Lung (tissue), 12 donors: ENCODE measurements around the gene MINDY4B. TPM values are rescaled to one million over a fixed set of nuclear protein-coding genes. Genes with fewer than 3 reads are reported as not detected.

Source experiments
- ATAC-seq: fragments of 200-7000 bp; cut with Tn5 transposase; one replicate; pipeline ENCODE4 v1.9.1; 2020; ENCODE audit warnings: moderate number of reproducible peaks; ENCODE audit not compliant: insufficient read depth, low FRiP score
- DNase-seq, 3 donors: peaks; one replicate each; pipeline ENCODE4 v3.0.0-alpha.2; 2013 to 2017
- H3K27ac ChIP-seq, 2 donors: one replicate each; pipeline ENCODE4 v1.5.1; 2013; ENCODE audit warnings: mild to moderate bottlenecking in 2 of 2, moderate library complexity in 2 of 2, control low read depth in 1 of 2, inconsistent platforms in 1 of 2, low read depth in 1 of 2, low read length in 1 of 2
- H3K27me3 ChIP-seq, 3 donors: one replicate each; pipeline ENCODE4 v1.5.1; 2013; ENCODE audit warnings: low read length in 2 of 3; ENCODE audit not compliant: control insufficient read depth in 3 of 3, insufficient read depth in 3 of 3
- H3K36me3 ChIP-seq, 4 donors: one replicate each; pipeline ENCODE4 v1.5.1; 2013; ENCODE audit warnings: low read length in 4 of 4, mild to moderate bottlenecking in 1 of 4, moderate library complexity in 1 of 4; ENCODE audit not compliant: control insufficient read depth in 4 of 4, insufficient read depth in 4 of 4
- H3K4me1 ChIP-seq, 5 donors: one replicate each; pipeline ENCODE4 v1.5.1; 2013; ENCODE audit warnings: low read length in 5 of 5, mild to moderate bottlenecking in 2 of 5, moderate library complexity in 1 of 5; ENCODE audit not compliant: control insufficient read depth in 5 of 5, insufficient read depth in 5 of 5
- H3K4me3 ChIP-seq: one replicate; pipeline ENCODE4 v1.5.1; 2013; ENCODE audit warnings: mild to moderate bottlenecking, control low read depth, moderate library complexity
- H3K9ac ChIP-seq, 2 donors: one replicate each; pipeline ENCODE4 v1.5.1; 2013; ENCODE audit warnings: low read length in 2 of 2, control low read depth in 1 of 2; ENCODE audit not compliant: insufficient read depth in 1 of 2
- H3K9me3 ChIP-seq, 4 donors: one replicate each; pipeline ENCODE4 v1.5.1; 2013; ENCODE audit warnings: low read length in 3 of 4, mild to moderate bottlenecking in 1 of 4, moderate library complexity in 1 of 4; ENCODE audit not compliant: control insufficient read depth in 4 of 4, insufficient read depth in 3 of 4
- CTCF ChIP-seq: IDR thresholded peaks from 2 replicates; pipeline ENCODE4 v1.5.1; 2012; ENCODE audit warnings: mild to moderate bottlenecking; ENCODE audit errors: control extremely low read depth, extremely low read depth
- WGBS, 2 donors: extraction: QIAGEN DNeasy Blood & Tissue Kit; methylation state at CpG; one replicate each; pipeline ENCODE4 v1.1.7; 2013; 5-methylcytosine and 5-hydroxymethylcytosine counted together
- polyA plus RNA-seq, 2 donors: library from polyadenylated mRNA; stranded (reverse); fragments of 200-250 nt; gene quantifications; one replicate each; pipeline ENCODE4 v1.2.1, GENCODE V29; 2013
- total RNA-seq, 2 donors: library from RNA; depleted of rRNA in 1 of 2; stranded (reverse); fragments of >200 nt in 1 of 2; gene quantifications; one replicate each; pipeline ENCODE4 v1.2.1, GENCODE V29; 2014 to 2021
- donor health status: control.
- donor health status: control.
- donor health status: Bipolar disorder and iron deficiency.
- donor health status: healthy.
- donor health status: DM: yes; HTN: yes; CAD: no.

MINDY4B gene
- total and polyA plus RNA-seq, 4 donors: not detected

DNA sequence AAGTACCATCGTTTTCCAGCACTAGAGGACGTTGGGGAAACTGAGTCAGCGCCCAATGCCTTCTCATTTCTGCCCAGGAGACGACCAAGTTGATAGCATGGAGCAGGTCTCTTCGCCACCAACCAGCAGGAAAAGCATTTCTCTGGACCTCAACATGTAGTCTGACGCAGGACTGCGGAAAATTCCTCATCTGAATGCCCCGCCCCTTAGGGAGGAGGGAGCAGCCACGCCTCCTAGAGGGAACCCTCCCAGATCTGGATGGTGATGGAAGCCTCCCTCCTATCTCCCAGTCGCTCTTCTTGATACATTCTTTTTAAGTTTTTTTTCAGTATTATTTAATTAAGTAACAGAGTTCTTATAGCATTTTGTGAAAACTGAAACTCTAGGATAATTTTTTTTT lies 17.4 kb upstream of the MINDY4B start:
- ATAC-seq: no peak
- H3K27me3 ChIP-seq: no peaks in the 10 kb centered on the region
- H3K4me1 ChIP-seq: no peaks in the 10 kb centered on the region
- H3K27ac ChIP-seq: no peak overlapping the region
- H3K9ac ChIP-seq: no peak overlapping the region
- H3K4me3 ChIP-seq: no peak overlapping the region
- H3K9me3 ChIP-seq: no peaks in the 10 kb centered on the region
- no peak for DNase-seq
- 74 to 86% methylated on average over 10 of the region's 10 CpGs for WGBS, 2 donors
- no peaks in the 10 kb centered on the region for H3K36me3 ChIP-seq
- no peak for TF ChIP-seq CTCF

GRCh38 chr3:150921209-150921608 lies 16.0 kb upstream of the MINDY4B start:
- no peak for DNase-seq
- H3K4me3 ChIP-seq: no peak overlapping the region
- no peak for TF ChIP-seq CTCF
- no peak for ATAC-seq
- H3K27me3 ChIP-seq: no peaks in the 10 kb centered on the region
- 83 to 88% methylated on average over 4 of the region's 4 CpGs for WGBS, 2 donors
- H3K27ac ChIP-seq: no peak overlapping the region
- H3K4me1 ChIP-seq: no peaks in the 10 kb centered on the region
- H3K9me3 ChIP-seq: peaks cover 0 to 2% (median 0%) of the 10 kb centered on the region in 4 donors
- no peak overlapping the region for H3K9ac ChIP-seq
- H3K36me3 ChIP-seq: no peaks in the 10 kb centered on the region

DNA sequence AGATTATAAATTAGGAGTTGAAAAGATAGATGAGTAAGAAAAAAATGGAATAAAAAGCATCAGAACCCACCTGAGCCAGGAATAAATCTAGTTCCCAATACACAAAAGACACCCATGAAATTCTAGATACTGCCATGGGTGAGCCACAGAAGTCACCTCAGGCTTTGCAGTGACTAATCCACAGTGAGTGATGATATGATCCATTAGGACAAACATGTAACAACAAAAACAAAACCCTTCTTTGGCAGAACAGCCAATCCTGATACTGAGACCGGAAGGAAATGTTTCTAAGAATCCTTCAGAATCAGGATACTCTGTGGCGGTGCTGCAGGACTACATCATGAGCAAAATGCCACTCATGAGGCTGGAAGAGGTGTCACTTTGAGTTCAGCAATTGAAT lies 15.0 kb upstream of the MINDY4B start:
- Histone ChIP-seq H3K27ac (no peak overlapping the region), H3K27me3 (no peaks in the 10 kb centered on the region), H3K4me1 (no peaks in the 10 kb centered on the region), H3K9me3 (peaks cover 0 to 2% (median 0%) of the 10 kb centered on the region in 4 donors), H3K9ac (no peak overlapping the region), H3K36me3 (no peaks in the 10 kb centered on the region), H3K4me3 (no peak overlapping the region)
- 73 to 76% methylated on average over 2 of the region's 2 CpGs for WGBS, 2 donors
- no peak for TF ChIP-seq CTCF
- no peak for ATAC-seq
- no peak for DNase-seq

DNA sequence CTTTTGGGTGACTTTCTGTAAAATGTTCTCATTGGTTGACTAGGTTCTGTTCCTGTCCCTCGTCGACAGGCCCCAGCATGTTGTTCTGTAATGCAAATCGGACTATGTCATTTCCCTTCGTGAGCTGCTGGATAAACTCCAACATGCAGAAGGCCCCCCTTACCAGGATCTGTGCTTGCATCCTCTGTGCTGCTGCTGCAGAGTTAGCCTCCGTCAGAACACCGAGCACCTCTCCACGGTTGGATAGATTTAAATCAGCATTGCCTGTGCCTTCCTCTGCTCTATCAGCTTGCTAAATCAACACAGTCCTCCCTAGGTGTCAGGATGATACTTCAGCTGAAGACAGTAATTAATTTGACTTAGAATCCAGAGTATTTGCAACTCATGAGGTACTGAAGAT lies 12.7 kb upstream of the MINDY4B start:
- Histone ChIP-seq H3K9me3 (peaks cover 0 to 2% (median 0%) of the 10 kb centered on the region in 4 donors), H3K27ac (no peak overlapping the region), H3K4me3 (no peak overlapping the region), H3K36me3 (no peaks in the 10 kb centered on the region), H3K9ac (no peak overlapping the region), H3K27me3 (no peaks in the 10 kb centered on the region), H3K4me1 (peaks cover 0 to 7% (median 0%) of the 10 kb centered on the region in 5 donors)
- TF ChIP-seq CTCF: no peak
- WGBS, 2 donors: 44 to 68% methylated on average over 7 of the region's 7 CpGs
- no peak for ATAC-seq
- no peak for DNase-seq
